HG03103 (cell line): ENCODE results near the gene MRPL12.
"Not testable (repeated sequence)": the region's sequence is repeated elsewhere in the genome, so short reads cannot be mapped to it uniquely, and the experiment has no call there.

Source experiments
- ATAC-seq: cut with Tn5 transposase; IDR thresholded peaks from one replicate; pipeline ENCODE4 v1.9.1; 2021; ENCODE audit warnings: low read depth; ENCODE audit not compliant: unreplicated experiment

MRPL12 gene

DNA sequence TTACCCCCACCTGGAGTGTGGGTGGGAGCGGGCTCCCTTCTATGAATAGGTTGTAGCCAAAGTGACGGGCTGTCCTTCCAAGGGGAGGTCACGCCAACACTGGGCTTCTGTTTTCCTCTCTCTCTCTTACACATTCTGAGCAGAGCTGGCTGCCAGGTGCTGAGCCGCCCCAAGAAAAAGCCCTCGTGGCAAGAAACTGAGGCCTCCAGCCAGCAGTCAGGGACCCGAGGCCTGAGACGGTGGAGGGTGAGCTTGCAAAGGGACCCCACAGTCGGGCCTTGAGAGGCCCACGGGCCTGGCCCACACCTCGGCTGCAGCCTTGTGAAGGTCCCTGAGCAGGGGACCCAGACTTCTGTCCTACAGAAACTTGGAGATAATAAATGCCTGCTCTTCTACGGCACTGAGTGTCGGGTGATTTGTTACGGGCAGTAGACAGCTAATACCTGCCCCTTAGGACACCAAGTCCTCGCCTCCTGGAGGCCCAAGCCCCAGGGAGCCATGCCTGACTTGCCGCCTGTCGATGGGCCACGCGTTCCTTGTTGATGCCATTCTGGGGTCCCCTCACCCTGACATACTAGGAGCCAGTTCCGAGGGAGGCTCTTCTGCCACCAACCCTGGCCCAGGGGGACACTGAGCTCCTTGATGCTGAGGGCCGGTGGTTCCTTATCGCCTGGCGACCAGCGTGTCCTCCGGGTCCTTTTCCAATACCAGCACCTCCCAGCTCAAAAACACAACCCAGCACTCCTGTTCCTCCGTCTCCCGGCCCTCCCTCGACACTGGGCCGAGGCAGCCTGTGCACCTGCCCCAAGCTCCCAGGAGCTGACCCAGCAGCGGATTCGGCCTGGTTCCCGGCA, 35.0 kb downstream of the MRPL12 start:
- ATAC-seq, result no peak

DNA sequence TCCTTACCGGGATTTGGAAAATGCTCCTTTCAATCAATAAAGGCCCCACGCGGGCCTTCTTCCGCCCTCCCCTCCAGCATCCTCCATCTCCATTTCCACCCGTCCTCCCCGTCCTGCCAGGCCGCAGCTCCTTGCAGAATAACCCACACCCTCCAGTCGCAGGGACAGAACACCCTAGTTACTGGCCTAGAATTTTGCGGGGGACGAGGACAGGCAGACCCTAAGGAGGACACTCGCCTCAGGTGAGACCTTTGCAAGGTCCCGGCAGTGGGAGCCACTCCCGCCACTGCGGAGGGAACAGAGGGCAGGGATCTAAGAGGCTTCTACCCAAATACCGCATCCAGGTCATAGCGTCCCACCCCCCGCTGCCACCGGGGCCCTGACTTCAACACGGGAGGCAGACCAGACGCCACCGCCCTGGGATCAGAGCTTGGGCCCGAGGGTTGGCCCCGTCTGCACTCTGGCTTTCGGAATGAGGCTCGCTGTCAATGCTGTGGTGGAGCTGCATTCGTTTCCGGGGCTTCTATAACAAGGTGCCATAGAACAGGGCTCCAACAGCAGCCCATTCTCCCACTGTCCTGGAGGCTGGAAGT, 35.7 kb downstream of the MRPL12 start:
- ATAC-seq, result no peak

- not testable (repeated sequence) for ATAC-seq
Observed at GRCh38 chr17:81739593-81739992, 36.4 kb downstream of the MRPL12 start.

- no peak for ATAC-seq
Observed at GRCh38 chr17:81740395-81740961, 37.3 kb downstream of the MRPL12 start.

DNA sequence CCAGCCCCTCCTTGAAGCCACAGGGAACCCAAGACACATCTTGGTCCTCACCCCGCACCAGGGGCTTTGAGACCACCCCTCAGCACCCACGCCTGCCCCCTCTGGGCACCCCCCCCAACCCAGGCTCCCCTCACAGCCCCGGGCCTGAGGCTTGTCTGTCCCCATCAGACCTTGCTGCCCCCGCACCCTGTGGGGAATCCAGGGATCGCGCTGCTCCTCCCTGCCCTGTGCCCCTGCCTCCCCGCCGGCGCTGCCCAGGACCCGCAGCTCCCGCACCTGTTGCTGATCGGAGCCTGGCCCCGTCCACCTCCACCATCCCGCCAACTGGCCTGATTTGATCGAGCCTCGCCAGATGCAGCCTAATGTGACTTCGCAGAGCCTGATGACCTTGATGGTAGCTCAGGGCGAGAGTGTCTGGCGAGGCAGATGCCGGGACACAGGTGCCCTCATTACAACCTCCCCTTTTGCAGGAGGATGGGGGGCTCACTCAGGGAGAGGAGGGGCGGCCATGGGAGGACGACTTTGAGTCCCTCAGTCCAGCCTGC, 38.0 kb downstream of the MRPL12 start:
- no peak for ATAC-seq

DNA sequence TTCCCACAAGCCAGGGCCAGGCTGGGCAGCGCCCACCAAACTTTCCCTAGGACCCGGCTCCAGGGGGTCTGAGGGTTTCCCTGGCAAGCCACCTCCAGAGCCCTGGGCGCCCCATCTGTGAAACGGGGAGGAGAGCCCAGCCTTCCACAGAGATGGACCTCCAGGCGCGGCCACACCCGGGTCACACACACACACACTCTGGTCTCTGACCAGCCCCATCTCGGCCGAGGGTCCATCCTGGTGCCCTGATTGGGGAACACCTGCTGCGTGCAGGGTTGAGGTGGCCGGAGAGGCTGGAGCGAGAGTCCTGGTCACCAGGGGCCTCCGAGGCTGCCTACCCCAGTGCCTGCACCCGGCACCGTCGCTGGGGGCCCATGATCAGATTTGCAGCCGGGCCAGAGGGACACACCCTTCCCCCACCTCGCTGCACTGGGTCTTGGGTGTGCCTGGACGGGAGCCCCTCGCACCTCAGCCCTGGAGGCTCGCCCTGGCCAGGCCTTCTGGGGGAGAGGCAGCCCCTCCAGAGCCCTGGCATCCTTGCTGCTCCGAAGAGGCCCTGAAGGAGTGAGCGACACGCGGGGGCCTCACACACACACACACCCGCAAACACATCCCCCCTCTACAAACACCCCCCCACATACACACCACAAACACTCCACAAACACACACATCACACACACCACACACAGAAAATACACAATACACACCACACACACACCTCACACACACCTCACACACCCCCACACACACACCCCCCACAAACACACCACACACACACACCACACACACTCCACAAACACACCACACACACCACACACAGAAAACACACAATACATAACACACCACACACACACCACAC, 38.7 kb downstream of the MRPL12 start:
- ATAC-seq, result no peak
